Neural cell (in vitro differentiated cells): ENCODE results near the gene PTTG1.

Experiments used
- EP300 ChIP-seq: fragments of 450-650 bp; conservative IDR thresholded peaks from 2 replicates; pipeline ENCODE4 v1.6.1; 2014; ENCODE audit warnings: antibody characterized with exemption, mild to moderate bottlenecking, moderate library complexity; ENCODE audit not compliant: poor library complexity, severe bottlenecking
- EZH2 ChIP-seq: fragments of 200-600, 300-800 bp; shearing (Covaris generic), sonication (generic); IDR thresholded peaks from 2 replicates; pipeline ENCODE4 v1.6.1; 2014; ENCODE audit warnings: antibody characterized with exemption, low read length, borderline replicate concordance, mild to moderate bottlenecking; ENCODE audit not compliant: insufficient read depth, poor library complexity, severe bottlenecking
- MXI1 ChIP-seq: fragments of 450-650 bp; conservative IDR thresholded peaks from 2 replicates; pipeline ENCODE4 v1.6.1; 2014; ENCODE audit warnings: antibody characterized with exemption, mild to moderate bottlenecking; ENCODE audit not compliant: poor library complexity, severe bottlenecking
- POLR2AphosphoS5 ChIP-seq: IDR thresholded peaks from 2 replicates; pipeline ENCODE4 v1.6.1; 2012
- RAD21 ChIP-seq: fragments of 450-650 bp; conservative IDR thresholded peaks from 2 replicates; pipeline ENCODE4 v1.6.1; 2014; ENCODE audit warnings: antibody characterized with exemption, mild to moderate bottlenecking, moderate library complexity
- SMC3 ChIP-seq: fragments of 450-650 bp; conservative IDR thresholded peaks from 2 replicates; pipeline ENCODE4 v1.6.1; 2014; ENCODE audit warnings: antibody characterized with exemption, mild to moderate bottlenecking, moderate library complexity; ENCODE audit not compliant: poor library complexity
- TF ChIP-seq, protein P1 (sequence below): fragments of 450-650 bp; IDR thresholded peaks from 2 replicates; pipeline ENCODE4 v1.5.1; 2014; ENCODE audit warnings: antibody characterized with exemption, mild to moderate bottlenecking, moderate library complexity; ENCODE audit not compliant: poor library complexity, severe bottlenecking
- TF ChIP-seq, protein P2 (sequence below): IDR thresholded peaks from 2 replicates; pipeline ENCODE4 v1.6.1; 2012; ENCODE audit warnings: borderline replicate concordance

DNA sequence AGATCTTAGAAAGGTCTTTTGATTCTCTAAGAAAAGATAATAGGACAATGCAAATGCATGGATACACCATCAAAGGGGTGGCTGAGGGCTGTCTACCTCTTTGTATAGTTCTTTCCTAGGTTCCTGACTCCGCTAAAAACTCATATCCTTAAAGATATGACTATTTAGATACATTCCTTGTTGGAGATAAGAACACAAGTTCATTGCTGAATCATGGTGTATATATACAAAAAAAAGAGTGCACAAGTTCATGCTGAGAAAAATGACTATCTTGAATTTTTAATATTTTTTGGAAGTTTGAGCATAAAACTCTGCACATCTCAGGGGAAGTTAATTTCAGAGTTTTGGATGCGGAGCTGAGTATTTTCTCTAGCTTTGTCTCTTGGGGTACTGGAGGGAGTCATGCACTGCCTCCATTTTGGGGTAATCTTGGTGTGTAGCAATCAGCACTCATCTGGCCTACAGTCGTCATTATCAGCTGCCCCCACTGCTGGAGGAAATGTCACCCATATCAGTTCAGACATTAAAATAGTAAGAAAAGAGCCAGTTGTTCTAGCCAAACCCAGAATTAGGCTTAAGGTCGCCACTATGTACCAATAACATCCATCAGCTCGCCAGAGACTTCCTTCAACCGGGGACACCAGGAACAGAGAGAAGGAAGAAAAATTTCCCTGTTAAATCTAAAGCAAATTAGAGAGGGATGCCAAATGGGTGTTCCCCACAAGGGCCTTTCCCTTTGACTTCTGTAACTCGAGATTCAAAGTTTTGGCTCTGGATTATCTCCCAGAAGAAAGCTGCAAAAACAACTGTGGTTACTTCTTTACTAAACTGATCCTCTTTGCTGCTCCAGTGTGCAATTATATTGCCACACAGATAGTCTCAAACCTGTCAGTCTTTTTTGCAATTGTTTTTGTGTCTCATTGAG is 49.0 kb downstream of the PTTG1 start:
- TF ChIP-seq, protein P1, sequence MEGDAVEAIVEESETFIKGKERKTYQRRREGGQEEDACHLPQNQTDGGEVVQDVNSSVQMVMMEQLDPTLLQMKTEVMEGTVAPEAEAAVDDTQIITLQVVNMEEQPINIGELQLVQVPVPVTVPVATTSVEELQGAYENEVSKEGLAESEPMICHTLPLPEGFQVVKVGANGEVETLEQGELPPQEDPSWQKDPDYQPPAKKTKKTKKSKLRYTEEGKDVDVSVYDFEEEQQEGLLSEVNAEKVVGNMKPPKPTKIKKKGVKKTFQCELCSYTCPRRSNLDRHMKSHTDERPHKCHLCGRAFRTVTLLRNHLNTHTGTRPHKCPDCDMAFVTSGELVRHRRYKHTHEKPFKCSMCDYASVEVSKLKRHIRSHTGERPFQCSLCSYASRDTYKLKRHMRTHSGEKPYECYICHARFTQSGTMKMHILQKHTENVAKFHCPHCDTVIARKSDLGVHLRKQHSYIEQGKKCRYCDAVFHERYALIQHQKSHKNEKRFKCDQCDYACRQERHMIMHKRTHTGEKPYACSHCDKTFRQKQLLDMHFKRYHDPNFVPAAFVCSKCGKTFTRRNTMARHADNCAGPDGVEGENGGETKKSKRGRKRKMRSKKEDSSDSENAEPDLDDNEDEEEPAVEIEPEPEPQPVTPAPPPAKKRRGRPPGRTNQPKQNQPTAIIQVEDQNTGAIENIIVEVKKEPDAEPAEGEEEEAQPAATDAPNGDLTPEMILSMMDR, result no peak
- TF ChIP-seq MXI1 (no peak), EZH2 (no peak), EP300 (no peak), POLR2AphosphoS5 (no peak), RAD21 (no peak), SMC3 (no peak)
- TF ChIP-seq, protein P2, sequence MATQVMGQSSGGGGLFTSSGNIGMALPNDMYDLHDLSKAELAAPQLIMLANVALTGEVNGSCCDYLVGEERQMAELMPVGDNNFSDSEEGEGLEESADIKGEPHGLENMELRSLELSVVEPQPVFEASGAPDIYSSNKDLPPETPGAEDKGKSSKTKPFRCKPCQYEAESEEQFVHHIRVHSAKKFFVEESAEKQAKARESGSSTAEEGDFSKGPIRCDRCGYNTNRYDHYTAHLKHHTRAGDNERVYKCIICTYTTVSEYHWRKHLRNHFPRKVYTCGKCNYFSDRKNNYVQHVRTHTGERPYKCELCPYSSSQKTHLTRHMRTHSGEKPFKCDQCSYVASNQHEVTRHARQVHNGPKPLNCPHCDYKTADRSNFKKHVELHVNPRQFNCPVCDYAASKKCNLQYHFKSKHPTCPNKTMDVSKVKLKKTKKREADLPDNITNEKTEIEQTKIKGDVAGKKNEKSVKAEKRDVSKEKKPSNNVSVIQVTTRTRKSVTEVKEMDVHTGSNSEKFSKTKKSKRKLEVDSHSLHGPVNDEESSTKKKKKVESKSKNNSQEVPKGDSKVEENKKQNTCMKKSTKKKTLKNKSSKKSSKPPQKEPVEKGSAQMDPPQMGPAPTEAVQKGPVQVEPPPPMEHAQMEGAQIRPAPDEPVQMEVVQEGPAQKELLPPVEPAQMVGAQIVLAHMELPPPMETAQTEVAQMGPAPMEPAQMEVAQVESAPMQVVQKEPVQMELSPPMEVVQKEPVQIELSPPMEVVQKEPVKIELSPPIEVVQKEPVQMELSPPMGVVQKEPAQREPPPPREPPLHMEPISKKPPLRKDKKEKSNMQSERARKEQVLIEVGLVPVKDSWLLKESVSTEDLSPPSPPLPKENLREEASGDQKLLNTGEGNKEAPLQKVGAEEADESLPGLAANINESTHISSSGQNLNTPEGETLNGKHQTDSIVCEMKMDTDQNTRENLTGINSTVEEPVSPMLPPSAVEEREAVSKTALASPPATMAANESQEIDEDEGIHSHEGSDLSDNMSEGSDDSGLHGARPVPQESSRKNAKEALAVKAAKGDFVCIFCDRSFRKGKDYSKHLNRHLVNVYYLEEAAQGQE, result no peak
